Activated naive CD8-positive, alpha-beta T cell (primary cell): ENCODE results near the gene HAP1.

Experiments used
- H3K27ac Mint-ChIP-seq: one replicate; pipeline ENCODE4 v1.8.0; 2021; ENCODE audit warnings: mixed read lengths
- H3K27me3 Mint-ChIP-seq: one replicate; pipeline ENCODE4 v1.8.0; 2021; ENCODE audit warnings: mixed read lengths
- H3K36me3 Mint-ChIP-seq: one replicate; pipeline ENCODE4 v1.8.0; 2021; ENCODE audit warnings: mixed read lengths
- H3K4me1 Mint-ChIP-seq: one replicate; pipeline ENCODE4 v1.8.0; 2021; ENCODE audit warnings: low read depth, mixed read lengths
- H3K4me3 Mint-ChIP-seq: one replicate; pipeline ENCODE4 v1.8.0; 2021; ENCODE audit warnings: mild to moderate bottlenecking, mixed read lengths
- H3K9me3 Mint-ChIP-seq: one replicate; pipeline ENCODE4 v1.8.0; 2021; ENCODE audit warnings: low read depth, mixed read lengths

The HAP1 gene

GRCh38 chr17:41769985-41770384, 35.5 kb upstream of the HAP1 start:
- no peaks in the 10 kb centered on the region for H3K36me3 Mint-ChIP-seq
- H3K4me1 Mint-ChIP-seq: peaks cover 2% of the 10 kb centered on the region
- no peaks in the 10 kb centered on the region for H3K27me3 Mint-ChIP-seq
- no peak overlapping the region for H3K4me3 Mint-ChIP-seq
- no peaks in the 10 kb centered on the region for H3K9me3 Mint-ChIP-seq
- no peak overlapping the region for H3K27ac Mint-ChIP-seq

DNA sequence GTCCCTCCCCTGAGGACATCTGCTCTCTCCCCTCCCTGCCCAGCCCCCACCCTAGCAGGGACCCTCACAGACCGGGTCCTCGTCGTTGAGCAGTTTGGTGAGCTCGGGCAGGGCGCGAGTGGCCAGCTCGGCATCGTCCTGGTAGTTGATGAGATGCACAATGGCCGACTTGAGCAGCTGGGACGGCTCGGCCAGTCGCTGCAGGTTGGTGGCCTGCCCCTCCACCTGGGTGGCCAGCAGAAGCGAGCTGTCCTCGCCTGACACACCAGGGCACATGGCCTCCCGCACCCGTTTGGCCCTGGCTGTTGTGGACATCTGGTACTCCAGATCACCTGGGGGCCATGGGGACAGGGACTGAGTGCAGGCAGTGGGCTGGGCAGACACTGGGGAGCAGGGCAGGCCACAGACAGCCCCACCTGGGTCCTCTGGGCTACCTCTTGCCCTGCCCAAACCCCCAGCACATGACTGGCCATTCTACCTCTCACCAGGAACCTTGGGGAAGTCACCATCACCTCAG, 35.0 kb upstream of the HAP1 start:
- Mint-ChIP-seq H3K27me3 (no peaks in the 10 kb centered on the region), H3K27ac (no peak overlapping the region), H3K4me3 (no peak overlapping the region), H3K4me1 (peaks cover 2% of the 10 kb centered on the region), H3K9me3 (no peaks in the 10 kb centered on the region), H3K36me3 (no peaks in the 10 kb centered on the region)

DNA sequence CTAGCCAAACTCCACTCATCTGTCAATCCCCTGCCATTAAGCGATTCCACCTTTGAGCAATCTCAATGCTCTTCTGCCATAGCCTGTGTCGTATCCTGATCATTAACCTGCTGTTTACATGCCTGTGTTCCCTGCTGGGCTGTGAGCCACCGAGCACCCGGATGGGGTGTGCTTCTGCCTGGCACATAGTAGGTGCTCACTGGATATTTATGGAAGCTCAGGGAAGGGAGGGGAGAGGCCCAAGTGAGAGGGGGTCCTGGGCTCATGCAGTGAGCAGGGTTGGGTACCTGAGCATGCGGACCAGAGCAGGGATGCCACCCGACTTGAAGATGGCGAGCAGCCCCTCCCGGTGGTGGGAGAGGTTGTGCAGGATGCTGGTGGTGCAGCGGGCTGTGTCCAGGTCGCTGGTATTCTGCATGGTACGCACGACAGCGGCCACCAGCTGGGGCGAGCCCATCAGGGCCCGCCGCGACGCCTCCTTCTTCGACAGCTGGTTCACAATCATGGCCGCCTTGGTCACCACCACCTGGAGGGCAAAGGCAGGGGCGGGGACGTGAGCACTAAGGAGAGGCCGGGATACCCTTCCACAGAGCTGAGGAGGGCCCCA, 34.3 kb upstream of the HAP1 start:
- no peaks in the 10 kb centered on the region for H3K9me3 Mint-ChIP-seq
- no peak overlapping the region for H3K27ac Mint-ChIP-seq
- H3K36me3 Mint-ChIP-seq: no peaks in the 10 kb centered on the region
- no peak overlapping the region for H3K4me3 Mint-ChIP-seq
- H3K27me3 Mint-ChIP-seq: no peaks in the 10 kb centered on the region
- peaks cover 2% of the 10 kb centered on the region for H3K4me1 Mint-ChIP-seq

DNA sequence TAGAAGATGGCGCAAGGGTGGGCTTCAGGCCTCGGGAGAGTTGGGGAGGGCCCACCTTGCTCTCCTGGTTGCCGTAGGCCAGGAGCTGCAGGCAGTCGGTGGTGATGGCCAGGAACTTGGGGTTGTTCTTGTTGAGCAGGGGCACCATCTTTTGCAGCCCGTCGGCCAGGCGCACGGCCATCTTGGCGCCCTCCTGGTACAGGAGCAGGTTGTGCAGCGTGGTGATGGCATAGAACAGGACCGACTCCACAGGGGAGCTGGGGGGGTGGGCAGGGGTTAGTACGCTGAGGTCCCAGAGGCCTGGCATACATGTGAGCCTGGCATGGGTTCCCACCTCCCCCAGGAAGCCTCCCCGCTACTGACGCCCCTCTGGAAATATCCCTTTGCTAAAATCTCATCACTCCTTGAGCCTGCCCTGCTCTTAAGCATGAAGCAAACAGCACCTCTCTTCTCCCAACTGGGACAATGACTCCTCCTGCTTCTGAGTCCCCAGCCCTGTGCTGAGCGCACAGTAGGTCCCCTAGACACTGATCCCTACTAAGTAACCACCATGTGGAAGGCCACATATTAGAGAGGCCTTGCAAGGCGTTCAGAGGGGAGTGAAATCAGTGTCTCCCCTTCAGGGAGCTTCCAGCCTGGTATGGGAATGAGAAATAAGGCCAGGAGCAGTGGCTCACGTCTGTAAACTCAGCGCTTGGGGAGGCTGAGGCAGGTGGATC, 33.0 kb upstream of the HAP1 start:
- Mint-ChIP-seq H3K27me3 (no peaks in the 10 kb centered on the region), H3K4me1 (peaks cover 2% of the 10 kb centered on the region), H3K27ac (no peak overlapping the region), H3K36me3 (no peaks in the 10 kb centered on the region), H3K4me3 (no peak overlapping the region), H3K9me3 (no peaks in the 10 kb centered on the region)

DNA sequence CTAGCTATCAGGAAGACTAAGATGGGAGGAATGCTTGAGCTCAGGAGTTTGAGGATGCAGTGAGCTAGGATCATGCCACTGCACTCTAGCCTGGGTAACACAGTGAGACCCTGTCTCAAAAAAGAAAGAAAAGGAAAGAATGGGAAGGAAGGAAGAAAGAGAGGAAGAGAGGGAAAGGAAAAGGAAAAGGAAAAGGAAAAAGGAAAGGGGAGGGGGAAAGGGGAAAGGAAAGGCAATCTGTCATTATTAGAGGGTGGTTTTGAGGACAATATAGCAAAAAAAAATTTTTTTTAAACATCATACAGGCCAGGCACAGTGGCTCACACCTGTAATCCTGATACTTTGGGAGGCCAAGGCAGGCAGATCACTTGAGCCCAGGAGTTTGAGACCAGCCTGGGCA, 31.7 kb upstream of the HAP1 start:
- H3K4me1 Mint-ChIP-seq: no peaks in the 10 kb centered on the region
- H3K36me3 Mint-ChIP-seq: no peaks in the 10 kb centered on the region
- no peak overlapping the region for H3K4me3 Mint-ChIP-seq
- no peak overlapping the region for H3K27ac Mint-ChIP-seq
- H3K27me3 Mint-ChIP-seq: no peaks in the 10 kb centered on the region
- H3K9me3 Mint-ChIP-seq: no peaks in the 10 kb centered on the region

GRCh38 chr17:41763327-41763726, 28.9 kb upstream of the HAP1 start:
- Mint-ChIP-seq H3K27me3 (no peaks in the 10 kb centered on the region), H3K27ac (no peak overlapping the region), H3K4me1 (no peaks in the 10 kb centered on the region), H3K4me3 (no peak overlapping the region), H3K36me3 (no peaks in the 10 kb centered on the region), H3K9me3 (no peaks in the 10 kb centered on the region)

GRCh38 chr17:41762841-41763240, 28.4 kb upstream of the HAP1 start:
- Mint-ChIP-seq H3K4me1 (no peaks in the 10 kb centered on the region), H3K4me3 (no peak overlapping the region), H3K27ac (no peak overlapping the region), H3K9me3 (no peaks in the 10 kb centered on the region), H3K36me3 (no peaks in the 10 kb centered on the region), H3K27me3 (no peaks in the 10 kb centered on the region)

- no peaks in the 10 kb centered on the region for H3K9me3 Mint-ChIP-seq
- no peaks in the 10 kb centered on the region for H3K36me3 Mint-ChIP-seq
- no peak overlapping the region for H3K27ac Mint-ChIP-seq
- no peaks in the 10 kb centered on the region for H3K4me1 Mint-ChIP-seq
- H3K4me3 Mint-ChIP-seq: no peak overlapping the region
- no peaks in the 10 kb centered on the region for H3K27me3 Mint-ChIP-seq
These were observed 27.9 kb upstream of the HAP1 start for GRCh38 chr17:41762391-41762790.

DNA sequence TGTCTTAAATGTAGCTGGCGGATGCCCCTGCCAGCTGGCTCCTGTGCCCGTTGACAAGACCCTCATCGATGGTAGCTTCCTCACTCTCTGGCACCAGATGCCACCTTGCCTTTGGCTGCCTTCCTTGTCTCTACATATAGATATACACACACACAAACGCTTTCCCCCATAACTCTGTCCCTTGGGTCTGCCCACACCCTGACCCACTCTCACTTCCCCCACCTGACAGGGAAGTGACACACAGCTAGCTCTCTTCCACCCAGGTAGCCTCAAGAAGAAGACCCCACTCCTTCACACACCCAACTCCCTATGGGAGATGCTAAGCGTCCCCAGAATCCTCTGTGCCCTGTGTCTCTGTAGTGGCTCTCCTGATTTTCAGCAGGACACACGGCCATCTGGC, 26.4 kb upstream of the HAP1 start:
- Mint-ChIP-seq H3K27ac (no peak overlapping the region), H3K36me3 (no peaks in the 10 kb centered on the region), H3K9me3 (no peaks in the 10 kb centered on the region), H3K4me3 (no peak overlapping the region), H3K27me3 (no peaks in the 10 kb centered on the region), H3K4me1 (no peaks in the 10 kb centered on the region)

GRCh38 chr17:41758601-41759000, 24.2 kb upstream of the HAP1 start:
- Mint-ChIP-seq H3K4me1 (no peaks in the 10 kb centered on the region), H3K27me3 (no peaks in the 10 kb centered on the region), H3K36me3 (no peaks in the 10 kb centered on the region), H3K4me3 (no peak overlapping the region), H3K9me3 (no peaks in the 10 kb centered on the region), H3K27ac (no peak overlapping the region)

DNA sequence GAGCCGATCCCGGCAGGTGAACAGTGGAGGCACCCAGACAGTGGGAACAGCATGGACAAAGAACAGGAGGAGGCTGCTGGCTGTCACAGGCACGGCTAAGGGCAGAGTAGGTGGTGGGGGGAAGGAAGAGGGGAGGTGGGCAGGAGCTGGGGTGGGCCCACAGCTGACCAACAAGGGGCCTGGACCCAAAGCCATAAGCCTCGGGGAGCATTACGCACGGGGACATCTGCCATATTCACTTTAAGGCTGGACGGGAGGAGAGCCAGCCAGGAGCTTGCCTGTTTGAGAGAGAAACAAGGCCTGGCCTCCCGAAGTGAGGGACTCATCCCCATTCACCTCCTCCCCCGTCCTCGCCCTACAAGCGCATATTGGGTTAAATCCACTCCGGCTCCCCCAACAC, 19.6 kb upstream of the HAP1 start:
- no peaks in the 10 kb centered on the region for H3K27me3 Mint-ChIP-seq
- H3K9me3 Mint-ChIP-seq: no peaks in the 10 kb centered on the region
- H3K27ac Mint-ChIP-seq: no peak overlapping the region
- H3K36me3 Mint-ChIP-seq: no peaks in the 10 kb centered on the region
- no peak overlapping the region for H3K4me3 Mint-ChIP-seq
- H3K4me1 Mint-ChIP-seq: no peaks in the 10 kb centered on the region

DNA sequence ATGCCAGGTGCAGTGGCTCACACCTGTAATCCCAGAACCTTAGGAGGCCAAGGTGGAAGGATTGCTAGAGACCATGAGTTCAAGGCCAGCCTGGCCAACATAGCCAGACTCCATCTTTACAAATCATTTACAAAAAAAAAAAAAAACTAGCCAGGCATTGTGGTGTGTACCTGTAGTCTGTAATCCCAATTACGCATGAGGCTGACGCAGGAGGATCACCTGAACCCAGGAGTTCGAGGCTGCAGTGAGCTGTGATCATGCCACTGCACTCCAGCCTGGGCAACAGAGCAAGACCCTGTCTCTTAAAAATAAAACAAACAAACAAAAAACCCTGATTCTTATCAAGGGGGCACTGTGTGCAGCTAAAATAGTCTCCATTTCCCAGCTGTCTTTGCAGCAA, 16.8 kb upstream of the HAP1 start:
- H3K9me3 Mint-ChIP-seq: no peaks in the 10 kb centered on the region
- H3K36me3 Mint-ChIP-seq: no peaks in the 10 kb centered on the region
- no peaks in the 10 kb centered on the region for H3K4me1 Mint-ChIP-seq
- no peak overlapping the region for H3K27ac Mint-ChIP-seq
- H3K27me3 Mint-ChIP-seq: peaks cover 2% of the 10 kb centered on the region
- H3K4me3 Mint-ChIP-seq: no peak overlapping the region

- Mint-ChIP-seq H3K4me3 (no peak overlapping the region), H3K27me3 (peaks cover 2% of the 10 kb centered on the region), H3K4me1 (no peaks in the 10 kb centered on the region), H3K36me3 (no peaks in the 10 kb centered on the region), H3K27ac (no peak overlapping the region), H3K9me3 (no peaks in the 10 kb centered on the region)
These were observed 16.4 kb upstream of the HAP1 start for GRCh38 chr17:41750862-41751261.

- Mint-ChIP-seq H3K27ac (no peak overlapping the region), H3K27me3 (peaks cover 2% of the 10 kb centered on the region), H3K36me3 (no peaks in the 10 kb centered on the region), H3K9me3 (no peaks in the 10 kb centered on the region), H3K4me3 (no peak overlapping the region), H3K4me1 (no peaks in the 10 kb centered on the region)
These were observed 13.8 kb upstream of the HAP1 start for GRCh38 chr17:41748275-41748674.

DNA sequence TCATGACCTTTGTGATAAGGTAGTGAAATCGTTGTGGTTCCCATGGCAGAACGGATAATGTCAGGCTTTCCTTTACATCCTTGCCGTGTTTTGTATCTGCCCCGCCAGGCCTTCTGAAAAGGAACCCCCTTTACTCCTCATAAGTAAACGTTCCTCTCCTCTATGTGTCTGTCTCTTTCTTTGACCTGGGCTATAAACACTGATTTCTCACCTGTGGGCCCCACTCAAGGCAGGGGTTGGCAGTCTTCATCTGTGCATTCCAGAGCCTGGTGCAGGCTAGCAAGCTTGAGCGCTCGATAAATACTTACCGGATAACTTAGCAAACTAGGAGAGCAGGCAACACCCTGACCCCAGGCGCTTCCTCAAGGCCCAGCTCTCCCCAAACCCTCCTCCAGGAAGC, 7.3 kb upstream of the HAP1 start:
- H3K4me3 Mint-ChIP-seq: no peak overlapping the region
- peaks cover 3% of the 10 kb centered on the region for H3K4me1 Mint-ChIP-seq
- H3K27me3 Mint-ChIP-seq: peaks cover 6% of the 10 kb centered on the region
- no peak overlapping the region for H3K27ac Mint-ChIP-seq
- no peaks in the 10 kb centered on the region for H3K9me3 Mint-ChIP-seq
- no peaks in the 10 kb centered on the region for H3K36me3 Mint-ChIP-seq

DNA sequence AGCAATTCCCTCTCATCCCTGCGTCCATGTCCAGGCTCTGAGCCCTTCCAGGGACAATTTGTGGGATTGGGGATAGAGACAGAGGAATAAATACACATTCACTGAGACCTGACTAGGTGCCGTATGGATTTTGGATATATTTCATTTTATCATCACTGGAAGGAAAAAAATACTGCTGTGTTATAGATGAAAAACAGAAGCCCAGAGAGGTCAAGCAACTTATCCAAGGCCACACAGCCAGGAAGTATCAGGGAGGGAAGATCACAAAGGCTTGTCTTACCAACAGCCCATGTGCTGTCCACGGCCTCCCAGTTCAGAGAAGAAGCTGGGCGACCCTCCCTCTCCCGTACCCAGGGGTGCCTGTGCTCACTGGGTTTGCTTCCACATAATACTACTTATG, 6.1 kb upstream of the HAP1 start:
- Mint-ChIP-seq H3K27ac (no peak overlapping the region), H3K36me3 (no peaks in the 10 kb centered on the region), H3K27me3 (peaks cover 9% of the 10 kb centered on the region), H3K4me1 (peaks cover 3% of the 10 kb centered on the region), H3K9me3 (no peaks in the 10 kb centered on the region), H3K4me3 (no peak overlapping the region)
